Activated naive CD4-positive, alpha-beta T cell treated with anti-CD3 and anti-CD28 coated beads for 36 hours (primary cell): Measurements from ENCODE around the gene SGPP2. TPM values are rescaled to one million over a fixed set of nuclear protein-coding genes. Genes with fewer than 3 reads are reported as not detected.
"Not testable (repeated sequence)": the region's sequence is repeated elsewhere in the genome, so short reads cannot be mapped to it uniquely, and the experiment has no call there.

Experiments used
- CTCF ChIA-PET: fragments of 350-600 bp; sonication (Branson Sonifier 250); formaldehyde crosslinking; loops from one replicate; lab custom pipeline; 2021; ENCODE audit warnings: antibody characterized with exemption; lab: Charles Lee
- DNase-seq: peaks from one replicate; pipeline ENCODE4 v3.0.0-alpha.2; 2020
- H3K27ac Mint-ChIP-seq: one replicate; pipeline ENCODE4 v1.8.0; 2021; ENCODE audit warnings: mild to moderate bottlenecking, mixed read lengths
- H3K27me3 Mint-ChIP-seq: one replicate; pipeline ENCODE4 v1.8.0; 2021; ENCODE audit warnings: low read depth, mixed read lengths
- H3K36me3 Mint-ChIP-seq: one replicate; pipeline ENCODE4 v1.8.0; 2021; ENCODE audit warnings: low read depth, mixed read lengths
- H3K4me1 Mint-ChIP-seq: one replicate; pipeline ENCODE4 v1.8.0; 2021; ENCODE audit warnings: low read depth, mixed read lengths
- H3K4me3 Mint-ChIP-seq: one replicate; pipeline ENCODE4 v1.8.0; 2021; ENCODE audit warnings: mild to moderate bottlenecking, moderate library complexity, mixed read lengths
- H3K9me3 Mint-ChIP-seq: one replicate; pipeline ENCODE4 v1.8.0; 2021; ENCODE audit warnings: mixed read lengths
- intact Hi-C: fragments of 100-400 bp; cut with micrococcal nuclease; formaldehyde crosslinking; loops from one replicate; pipeline ENCODE4 v1.15.1; 2023
- total RNA-seq, 2 experiments: library from RNA; stranded (reverse); gene quantifications; one replicate each; pipeline ENCODE4 v1.2.3, GENCODE V29; 2021

The SGPP2 gene
- total RNA-seq, 2 experiments from 2014 or later, result 7.0 to 7.1 TPM

GRCh38 chr2:222572751-222573174 lies 148.4 kb downstream of the SGPP2 start:
- Mint-ChIP-seq H3K9me3 (no peaks in the 10 kb centered on the region), H3K36me3 (peaks cover 38% of the 10 kb centered on the region), H3K4me3 (no peak overlapping the region), H3K4me1 (no peaks in the 10 kb centered on the region), H3K27me3 (no peaks in the 10 kb centered on the region), H3K27ac (peak overlapping the region; percentile 25)
- DNase-seq, result no peak
- intact Hi-C loops, result no loop called here
- CTCF ChIA-PET, result interaction anchor here (0.6 to 1.4 kb wide), 2 partner anchors 11 to 331 kb away, joined by 3 to 4 read pairs; no protein-coding TSS in a partner anchor

- Mint-ChIP-seq H3K9me3 (no peaks in the 10 kb centered on the region), H3K36me3 (peaks cover 42% of the 10 kb centered on the region), H3K4me3 (no peak overlapping the region), H3K4me1 (peaks cover under 1% of the 10 kb centered on the region), H3K27ac (no peak overlapping the region), H3K27me3 (no peaks in the 10 kb centered on the region)
- intact Hi-C loops, result no loop called here
- CTCF ChIA-PET, result interaction anchor here (0.6 kb wide), 1 partner anchor 42 kb away, joined by 3 read pairs; no protein-coding TSS in a partner anchor
- DNase-seq, result no peak
Observed at GRCh38 chr2:222575618-222576017, 151.3 kb downstream of the SGPP2 start.

DNA sequence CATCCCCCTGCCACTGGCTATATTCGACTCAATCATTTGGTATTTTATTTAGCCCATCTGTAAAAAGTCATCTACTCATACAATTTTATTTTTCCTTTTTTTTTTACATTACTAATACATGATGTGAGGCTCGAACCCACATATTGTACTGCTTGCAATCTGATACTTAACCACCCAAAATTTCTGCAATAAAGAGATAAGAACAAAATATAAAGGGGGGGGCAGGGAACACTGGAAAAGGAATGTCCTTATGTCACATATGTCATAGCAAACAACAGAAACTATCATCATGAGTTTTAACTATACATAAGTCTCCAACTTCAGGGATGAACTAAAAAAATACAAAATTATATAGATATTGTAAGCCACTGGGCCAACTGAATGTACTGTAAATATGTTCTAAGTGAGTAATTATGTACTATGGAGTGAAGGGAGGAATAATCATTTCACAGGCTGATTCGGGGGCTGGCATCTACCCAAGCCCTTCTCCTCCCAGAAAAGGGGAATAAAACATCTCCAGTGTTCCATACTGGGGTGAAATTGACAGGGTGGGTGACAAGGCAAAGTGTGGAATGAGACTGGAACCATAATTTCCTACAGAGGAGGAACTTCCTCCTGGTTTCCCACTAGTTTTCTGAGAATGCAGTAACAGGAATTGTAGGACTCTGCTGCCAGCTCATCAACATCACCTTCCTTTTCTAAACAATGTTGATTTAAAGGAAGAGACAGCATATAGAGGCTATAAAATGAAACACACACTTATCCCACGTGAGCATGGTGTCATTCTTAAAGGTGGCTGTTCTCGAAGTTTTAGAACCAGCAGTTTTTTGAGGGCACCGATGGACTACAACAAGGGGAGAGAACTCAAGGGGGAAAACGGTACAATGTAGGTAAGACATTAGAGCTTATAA lies 152.1 kb downstream of the SGPP2 start:
- H3K4me3 Mint-ChIP-seq, result no peak overlapping the region
- no peak overlapping the region for H3K27ac Mint-ChIP-seq
- peaks cover 3% of the 10 kb centered on the region for H3K4me1 Mint-ChIP-seq
- no peaks in the 10 kb centered on the region for H3K9me3 Mint-ChIP-seq
- CTCF ChIA-PET, result no interaction called here
- DNase-seq, result no peak
- intact Hi-C loops, result no loop called here
- H3K36me3 Mint-ChIP-seq, result peaks cover 39% of the 10 kb centered on the region
- no peaks in the 10 kb centered on the region for H3K27me3 Mint-ChIP-seq

DNA sequence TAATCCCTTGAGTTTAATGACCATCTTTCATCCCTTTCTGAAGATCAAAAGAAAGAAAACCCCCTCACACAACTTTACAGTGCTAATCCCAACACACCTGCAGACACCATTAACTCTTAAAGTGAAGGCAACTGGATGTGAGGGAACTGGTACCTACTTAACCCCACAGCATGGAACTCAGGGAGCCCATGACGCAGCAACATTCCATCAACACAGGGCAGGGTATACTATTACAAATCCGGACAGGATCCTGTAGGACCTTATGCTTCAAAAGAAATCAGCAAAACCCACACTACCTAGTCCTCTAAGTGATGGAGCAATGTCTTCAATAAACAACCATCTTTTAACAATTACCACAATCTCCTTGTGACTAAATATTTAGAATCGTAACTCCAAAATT lies 153.0 kb downstream of the SGPP2 start:
- Mint-ChIP-seq H3K36me3 (peaks cover 31% of the 10 kb centered on the region), H3K4me1 (peaks cover 3% of the 10 kb centered on the region), H3K27me3 (no peaks in the 10 kb centered on the region), H3K27ac (peak overlapping the region; percentile 10), H3K4me3 (no peak overlapping the region), H3K9me3 (no peaks in the 10 kb centered on the region)
- intact Hi-C loops, result no loop called here
- DNase-seq, result no peak
- CTCF ChIA-PET, result no interaction called here

DNA sequence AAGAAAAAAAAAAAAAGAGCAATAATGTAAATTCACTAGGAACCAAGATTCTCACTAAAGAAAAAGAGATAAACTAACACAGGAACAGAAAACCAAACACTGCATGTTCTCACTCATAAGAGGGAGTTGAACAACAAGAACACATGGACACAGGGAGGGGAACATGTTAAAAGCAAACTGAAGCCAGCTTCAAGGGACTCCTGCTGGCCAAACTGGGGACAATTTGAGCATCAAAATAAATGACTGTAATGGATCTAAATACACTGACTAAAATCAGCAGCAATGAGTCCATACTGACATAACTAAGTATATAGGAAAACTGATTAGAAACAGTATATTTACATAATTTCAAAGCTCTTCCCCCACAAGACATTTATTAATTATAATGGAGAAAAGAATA lies 158.6 kb downstream of the SGPP2 start:
- Mint-ChIP-seq H3K4me1 (peaks cover 9% of the 10 kb centered on the region), H3K9me3 (no peaks in the 10 kb centered on the region), H3K4me3 (no peak overlapping the region), H3K27me3 (no peaks in the 10 kb centered on the region), H3K36me3 (peaks cover 53% of the 10 kb centered on the region), H3K27ac (no peak overlapping the region)
- intact Hi-C loops, result no loop called here
- CTCF ChIA-PET, result interaction anchor here (1.1 kb wide), 1 partner anchor 12 kb away, joined by 4 read pairs; no protein-coding TSS in a partner anchor
- no peak for DNase-seq

DNA sequence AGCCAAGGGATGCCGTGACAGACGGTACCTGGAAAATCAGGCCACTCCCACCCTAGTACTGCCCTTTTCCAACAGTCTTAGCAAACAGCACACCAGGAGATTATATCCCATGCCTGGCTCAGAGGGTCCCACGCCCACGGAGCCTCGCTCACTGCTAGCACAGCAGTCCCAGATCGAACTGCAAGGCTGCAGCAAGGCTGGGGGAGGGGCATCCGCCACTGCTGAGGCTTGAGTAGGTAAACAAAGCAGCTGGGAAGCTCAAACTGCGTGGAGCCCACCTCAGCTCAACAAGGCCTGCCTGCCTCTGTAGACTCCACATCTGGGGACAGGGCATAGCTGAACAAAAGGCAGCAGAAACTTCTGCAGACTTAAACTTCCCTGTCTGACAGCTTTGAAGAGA lies 160.2 kb downstream of the SGPP2 start:
- H3K9me3 Mint-ChIP-seq, H3K27ac Mint-ChIP-seq, H3K4me3 Mint-ChIP-seq, CTCF ChIA-PET, DNase-seq, intact Hi-C loops, H3K27me3 Mint-ChIP-seq: not testable (repeated sequence)
- Mint-ChIP-seq H3K36me3 (peaks cover 59% of the 10 kb centered on the region), H3K4me1 (peaks cover 12% of the 10 kb centered on the region)

GRCh38 chr2:222591661-222592060 lies 167.3 kb downstream of the SGPP2 start:
- H3K27ac Mint-ChIP-seq, result no peak overlapping the region
- CTCF ChIA-PET, result no interaction called here
- H3K27me3 Mint-ChIP-seq, result no peaks in the 10 kb centered on the region

GRCh38 chr2:222592176-222592575 lies 167.8 kb downstream of the SGPP2 start:
- Mint-ChIP-seq H3K4me3 (no peak overlapping the region), H3K27me3 (no peaks in the 10 kb centered on the region), H3K27ac (no peak overlapping the region), H3K9me3 (peaks cover 2% of the 10 kb centered on the region), H3K36me3 (peaks cover 63% of the 10 kb centered on the region), H3K4me1 (peaks cover 2% of the 10 kb centered on the region)
- intact Hi-C loops, result no loop called here
- DNase-seq, result no peak
- CTCF ChIA-PET, result no interaction called here

More at GRCh38 chr2:222591661-222592060, 167.3 kb downstream of the SGPP2 start:
- DNase-seq, result no peak
- Mint-ChIP-seq H3K36me3 (peaks cover 65% of the 10 kb centered on the region), H3K4me3 (no peak overlapping the region), H3K9me3 (peaks cover 2% of the 10 kb centered on the region), H3K4me1 (peaks cover 7% of the 10 kb centered on the region)
- intact Hi-C loops, result no loop called here

- peaks cover 2% of the 10 kb centered on the region for H3K9me3 Mint-ChIP-seq
- DNase-seq, result no peak
- H3K36me3 Mint-ChIP-seq, result peaks cover 58% of the 10 kb centered on the region
- H3K27me3 Mint-ChIP-seq, result no peaks in the 10 kb centered on the region
- intact Hi-C loops, result no loop called here
- H3K27ac Mint-ChIP-seq, result no peak overlapping the region
- H3K4me1 Mint-ChIP-seq, result no peaks in the 10 kb centered on the region
- CTCF ChIA-PET, result interaction anchor here (0.6 kb wide), 1 partner anchor 13 kb away, joined by 3 read pairs; no protein-coding TSS in a partner anchor
- H3K4me3 Mint-ChIP-seq, result no peak overlapping the region
Observed at GRCh38 chr2:222594679-222595078, 170.3 kb downstream of the SGPP2 start.

DNA sequence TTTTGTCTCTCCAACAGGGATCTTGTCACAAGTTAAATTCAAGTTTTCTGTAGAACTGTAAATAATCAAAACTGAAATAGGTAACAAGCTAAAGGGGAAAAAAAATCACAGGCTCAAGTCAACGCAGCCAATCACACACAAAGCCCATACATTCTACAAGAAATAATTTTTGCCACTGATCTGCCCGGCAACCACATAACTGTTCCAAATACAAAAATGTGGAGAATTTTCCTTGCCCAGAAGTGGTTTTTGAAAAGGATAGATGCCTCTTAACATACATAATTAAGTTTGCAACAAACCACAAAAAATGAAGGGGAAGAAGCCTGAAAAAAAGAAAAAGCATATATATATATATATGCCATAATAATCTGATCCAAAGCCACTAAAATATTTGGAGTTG lies 171.2 kb downstream of the SGPP2 start:
- Mint-ChIP-seq H3K36me3 (peaks cover 56% of the 10 kb centered on the region), H3K9me3 (peaks cover under 1% of the 10 kb centered on the region), H3K4me1 (no peaks in the 10 kb centered on the region), H3K27me3 (no peaks in the 10 kb centered on the region), H3K27ac (no peak overlapping the region), H3K4me3 (no peak overlapping the region)
- CTCF ChIA-PET, result no interaction called here
- no peak for DNase-seq
- intact Hi-C loops, result no loop called here

GRCh38 chr2:222598611-222599010 lies 174.3 kb downstream of the SGPP2 start:
- no peaks in the 10 kb centered on the region for H3K4me1 Mint-ChIP-seq
- no peaks in the 10 kb centered on the region for H3K9me3 Mint-ChIP-seq
- no peaks in the 10 kb centered on the region for H3K27me3 Mint-ChIP-seq
- no peak overlapping the region for H3K27ac Mint-ChIP-seq
- peaks cover 46% of the 10 kb centered on the region for H3K36me3 Mint-ChIP-seq
- no peak overlapping the region for H3K4me3 Mint-ChIP-seq
- no peak for DNase-seq
- CTCF ChIA-PET, result no interaction called here
- intact Hi-C loops, result no loop called here

- Mint-ChIP-seq H3K4me3 (no peak overlapping the region), H3K36me3 (peaks cover 39% of the 10 kb centered on the region), H3K27ac (no peak overlapping the region), H3K27me3 (no peaks in the 10 kb centered on the region), H3K4me1 (peaks cover 4% of the 10 kb centered on the region), H3K9me3 (no peaks in the 10 kb centered on the region)
- intact Hi-C loops, result no loop called here
- DNase-seq, result no peak
- CTCF ChIA-PET, result interaction anchor here (0.9 kb wide), 1 partner anchor 285 kb away, joined by 3 read pairs; no protein-coding TSS in a partner anchor
Observed at GRCh38 chr2:222603501-222603900, 179.2 kb downstream of the SGPP2 start.
